DND-41 (cell line): Measurements from ENCODE around the gene SEC22A.

Experiments
- CTCF ChIP-seq: IDR thresholded peaks from 2 replicates; pipeline ENCODE4 v1.5.1; 2012; ENCODE audit warnings: borderline replicate concordance, low read length, moderate library complexity, mild to moderate bottlenecking; ENCODE audit not compliant: poor library complexity, severe bottlenecking; ENCODE audit errors: extremely low read depth
- EZH2 ChIP-seq: IDR thresholded peaks from 3 replicates; pipeline ENCODE4 v1.6.1; 2012; ENCODE audit warnings: borderline replicate concordance, low read depth, mild to moderate bottlenecking, moderate library complexity, low read length, inconsistent platforms; ENCODE audit not compliant: severe bottlenecking

- TF ChIP-seq CTCF (no peak), EZH2 (no peak)
Measured at GRCh38 chr3:123168605-123169004, 33.1 kb upstream of the SEC22A start.
